Measurements from ENCODE around the gene KRT74.

The KRT74 gene

GRCh38 chr12:52519826-52520662, 53.6 kb downstream of the KRT74 start, which contains the start of gene KRT5:
Gene KRT5, minus strand, starts transcription at chr12:52520394. Its CDS starts 98 bp downstream, at chr12:52520296.
- no peak for DNase-seq

DNA sequence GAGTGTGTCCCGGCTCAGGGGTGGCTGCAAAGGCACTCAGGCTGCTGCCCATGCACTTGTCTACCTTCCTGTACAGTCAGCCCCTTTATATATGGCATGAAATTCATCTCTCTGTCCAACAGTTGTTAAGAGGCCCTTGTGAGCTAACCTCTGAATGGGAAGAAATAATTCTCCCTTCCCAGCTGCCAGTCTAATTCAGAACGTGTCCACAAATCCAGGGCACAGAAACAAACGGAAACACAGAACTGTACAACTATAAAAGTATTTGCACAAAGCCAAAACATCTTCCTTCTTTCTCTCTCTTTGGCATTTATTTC, 54.3 kb downstream of the KRT74 start:
- no peak for DNase-seq

DNA sequence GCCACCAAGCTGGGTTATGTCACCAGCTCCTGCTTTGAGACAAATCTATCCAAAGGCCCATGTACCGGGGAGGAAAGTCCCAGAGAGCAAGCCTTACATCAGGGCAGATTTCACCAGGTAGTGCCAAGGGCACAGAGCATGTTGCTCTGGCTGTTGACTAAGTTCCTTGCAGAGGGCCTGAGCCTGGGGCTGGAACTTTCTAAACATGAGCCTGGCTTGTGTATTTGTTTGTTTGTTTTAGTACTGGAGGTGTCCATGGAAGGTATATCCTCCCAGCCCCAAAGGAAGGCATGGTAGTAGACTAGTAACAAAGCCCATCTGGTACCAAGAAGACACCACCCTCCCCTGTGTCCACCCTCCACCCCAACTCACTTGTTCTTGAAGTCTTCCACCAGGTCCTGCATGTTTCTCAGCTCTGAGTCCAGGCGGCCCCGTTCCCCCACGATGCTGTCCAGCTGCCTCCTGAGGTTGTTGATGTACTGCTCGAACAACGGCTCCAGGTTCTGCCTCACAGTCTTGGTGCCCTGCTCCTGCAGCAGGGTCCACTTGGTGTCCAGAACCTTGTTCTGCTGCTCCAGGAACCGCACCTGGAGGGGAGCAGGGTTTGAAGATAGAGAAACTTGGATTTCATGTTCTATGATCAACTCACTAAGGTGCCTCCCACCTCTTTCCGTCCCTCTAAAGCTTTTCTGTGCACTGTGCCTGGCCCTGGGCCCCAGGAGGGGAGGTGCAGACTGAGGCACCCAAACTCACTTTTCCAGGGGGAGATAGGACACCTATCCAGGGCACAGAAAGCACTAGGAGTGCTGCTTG, 54.9 kb downstream of the KRT74 start:
- DNase-seq: no peak

DNA sequence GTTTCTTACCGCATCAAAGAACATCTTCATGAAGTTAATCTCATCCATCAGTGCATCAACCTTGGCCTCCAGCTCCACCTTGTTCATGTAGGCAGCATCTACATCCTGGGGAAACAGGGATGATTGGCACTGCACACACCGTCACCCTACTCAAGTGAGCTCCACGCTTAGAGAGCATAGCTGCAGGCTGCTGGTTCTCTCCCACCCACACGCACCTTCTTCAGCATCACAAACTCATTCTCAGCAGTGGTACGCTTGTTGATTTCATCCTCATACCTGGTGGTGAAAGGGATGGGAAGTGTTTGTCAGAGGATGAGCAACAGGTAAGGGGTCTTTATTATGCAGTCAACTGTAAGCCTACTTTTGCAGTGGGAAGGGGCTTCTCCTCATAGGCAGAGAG, 55.8 kb downstream of the KRT74 start:
- no peak for DNase-seq

DNA sequence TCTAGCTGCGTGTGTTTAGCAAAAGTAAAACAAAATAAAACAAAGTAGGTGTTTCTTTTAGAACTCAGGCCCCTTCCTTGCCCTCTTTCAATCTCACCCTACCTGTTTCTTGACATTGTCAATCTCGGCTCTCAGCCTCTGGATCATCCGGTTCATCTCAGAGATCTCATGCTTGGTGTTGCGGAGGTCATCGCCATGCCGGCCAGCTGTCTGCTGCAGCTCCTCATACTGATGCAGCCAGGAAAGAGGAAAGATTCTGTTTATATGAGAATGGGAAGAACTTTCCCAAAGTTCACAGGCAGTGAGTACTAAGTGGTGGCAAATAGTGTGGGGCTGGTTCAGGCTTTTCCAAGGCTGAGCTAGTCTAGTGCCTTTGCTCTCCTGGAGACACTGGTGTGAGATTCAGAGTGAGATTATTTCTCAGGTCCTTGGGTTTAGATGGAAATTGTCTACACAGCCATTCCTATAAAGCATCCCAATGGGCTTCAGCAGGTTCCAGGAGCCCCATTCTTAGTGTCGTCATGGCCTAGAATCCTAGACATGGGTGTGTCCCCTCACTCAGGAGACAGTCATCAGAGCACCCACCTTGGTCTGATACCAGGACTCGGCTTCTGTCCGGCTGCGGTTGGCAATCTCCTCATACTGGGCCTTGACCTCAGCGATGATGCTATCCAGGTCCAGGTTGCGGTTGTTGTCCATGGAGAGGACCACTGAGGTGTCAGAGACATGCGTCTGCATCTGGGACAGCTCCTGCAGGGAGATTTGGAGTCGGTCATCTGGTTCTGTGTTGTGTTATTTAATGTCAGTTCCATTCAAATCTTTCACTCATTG, 56.4 kb downstream of the KRT74 start:
- DNase-seq: no peak

GRCh38 chr12:52515927-52516831, 57.5 kb downstream of the KRT74 start:
- DNase-seq: no peak

Measured in C1 segment of cervical spinal cord (tissue), 14 donors.